ENCODE results near the gene RAB26. TPM values are rescaled to one million over a fixed set of nuclear protein-coding genes. Genes with fewer than 3 reads are reported as not detected.

RAB26 gene
- total RNA-seq, 1 donor from 2014 or later, result 7.7 TPM

DNA sequence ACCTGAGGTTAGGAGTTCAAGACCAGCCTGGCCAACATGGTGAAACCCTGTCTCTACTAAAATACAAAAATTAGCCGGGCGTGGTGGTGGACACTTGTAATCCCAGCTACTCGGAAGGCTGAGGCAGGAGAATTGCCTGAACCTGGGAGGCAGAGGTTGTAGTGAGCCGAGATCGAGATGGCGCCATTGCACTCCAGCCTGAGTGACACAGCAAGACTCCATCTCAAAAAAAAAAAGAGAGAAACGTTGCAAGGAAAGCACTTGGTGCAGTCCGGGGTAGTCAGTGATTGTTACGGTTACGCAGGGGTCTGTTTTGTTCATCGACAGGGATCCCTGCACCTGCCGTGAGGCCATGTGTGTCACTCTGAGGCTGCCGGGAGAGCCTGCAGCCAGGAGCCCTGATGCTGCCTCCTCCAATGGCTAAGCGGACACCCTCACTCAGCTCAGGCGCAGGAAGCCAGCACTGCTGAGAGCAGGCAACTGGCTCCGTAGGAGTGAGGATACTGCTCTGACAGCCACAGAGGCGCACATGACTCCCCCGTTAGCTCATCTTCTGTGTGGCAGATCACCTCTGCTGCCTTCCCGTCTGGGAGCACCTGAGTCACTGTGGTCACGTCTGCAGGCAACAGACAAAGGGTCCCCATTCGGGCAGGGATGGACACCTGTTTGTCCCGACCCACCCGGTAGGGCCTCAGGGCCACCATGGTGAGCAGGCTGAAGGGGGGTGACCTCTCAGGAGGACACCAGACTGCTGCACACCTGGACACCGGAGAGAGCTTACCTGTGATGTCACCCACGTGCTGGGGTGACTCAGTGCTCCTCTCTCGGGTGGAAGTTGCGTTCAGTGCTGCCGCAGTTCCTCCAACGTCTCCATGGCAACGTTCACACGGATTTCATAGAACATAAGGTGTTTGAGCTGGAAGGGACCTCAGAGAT is 5.2 kb upstream of the RAB26 start:
- DNase-seq (ENCODE audit: low spot score), result no peak

DNA sequence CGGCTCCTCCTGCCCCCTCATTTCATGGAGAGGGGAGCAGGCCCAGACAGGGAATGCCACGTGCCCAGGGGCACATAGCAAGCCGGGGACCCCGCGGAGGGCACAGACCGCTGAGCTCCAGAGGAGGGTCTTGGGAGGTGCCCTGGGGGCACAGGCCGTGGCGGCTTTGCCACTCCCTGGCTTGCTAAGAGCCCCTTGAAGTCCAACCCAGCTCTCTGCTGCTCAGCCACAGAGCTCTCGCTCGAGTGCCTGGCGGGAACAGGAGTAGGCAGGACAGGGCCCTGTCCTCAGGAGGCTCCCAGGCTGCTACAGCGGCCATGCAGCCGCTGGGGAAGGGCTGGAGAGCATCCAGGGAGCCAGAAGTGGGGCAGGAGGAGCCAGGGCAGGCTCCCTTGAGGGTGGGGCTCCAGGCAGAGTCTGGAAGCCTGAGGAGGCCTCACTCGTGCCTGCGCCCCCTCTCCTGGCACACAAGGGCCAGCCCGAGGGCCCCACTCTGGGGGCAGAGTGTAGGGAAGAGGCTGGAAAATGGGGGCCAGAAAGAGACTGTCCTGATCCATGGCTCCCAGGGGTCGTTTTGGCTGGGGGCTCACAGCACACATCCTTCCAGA is 4.4 kb upstream of the RAB26 start:
- DNase-seq (ENCODE audit: low spot score), result no peak

- DNase-seq (ENCODE audit: low spot score), result no peak
Measured at GRCh38 chr16:2145843-2146242, 2.6 kb upstream of the RAB26 start.

- DNase-seq (ENCODE audit: low spot score), result no peak
Measured at GRCh38 chr16:2147378-2147777, 1.0 kb upstream of the RAB26 start.

DNA sequence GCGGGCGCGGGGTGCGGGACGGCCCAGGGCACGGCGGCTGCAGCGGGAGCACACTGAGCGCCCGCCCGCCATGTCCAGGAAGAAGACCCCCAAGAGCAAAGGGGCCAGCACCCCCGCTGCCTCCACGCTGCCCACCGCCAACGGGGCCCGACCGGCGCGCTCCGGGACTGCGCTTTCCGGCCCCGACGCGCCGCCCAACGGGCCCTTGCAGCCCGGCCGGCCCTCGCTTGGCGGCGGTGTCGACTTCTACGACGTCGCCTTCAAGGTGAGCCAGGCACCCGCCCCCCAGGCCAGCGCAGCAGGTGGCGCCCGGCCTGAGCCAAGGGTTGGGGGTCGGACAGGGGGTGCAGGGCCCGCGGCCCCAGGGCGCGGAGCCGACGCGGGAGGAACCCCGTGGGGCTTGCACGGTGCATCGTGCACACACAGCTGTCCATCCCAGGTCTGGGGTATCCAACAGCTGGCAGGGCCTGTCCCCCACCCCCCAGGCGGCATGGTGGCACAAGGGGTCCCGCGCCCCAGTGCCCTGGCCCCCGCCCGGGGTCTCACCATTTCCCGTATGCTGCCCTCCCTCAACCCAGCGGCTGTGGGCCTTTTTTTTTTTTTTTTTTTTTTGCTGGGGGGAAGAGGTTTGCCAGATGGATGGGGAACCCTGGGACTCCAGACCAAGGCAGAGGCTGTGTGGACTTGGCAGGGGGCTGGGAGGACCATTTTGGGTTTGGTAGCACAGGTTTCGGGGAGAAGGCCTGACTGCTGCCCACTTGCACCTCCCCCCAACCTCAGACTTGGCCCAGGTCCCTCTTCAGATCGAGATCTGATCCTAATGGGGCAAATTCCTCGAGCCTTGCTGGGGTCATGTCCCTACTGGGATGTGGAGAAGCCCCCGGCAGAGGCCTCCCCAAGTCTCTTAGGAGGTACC is 547 bp downstream of the RAB26 start:
- no peak for DNase-seq (ENCODE audit: low spot score)

GRCh38 chr16:2149630-2150417 is 1.4 kb downstream of the RAB26 start:
- no peak for DNase-seq (ENCODE audit: low spot score)

DNA sequence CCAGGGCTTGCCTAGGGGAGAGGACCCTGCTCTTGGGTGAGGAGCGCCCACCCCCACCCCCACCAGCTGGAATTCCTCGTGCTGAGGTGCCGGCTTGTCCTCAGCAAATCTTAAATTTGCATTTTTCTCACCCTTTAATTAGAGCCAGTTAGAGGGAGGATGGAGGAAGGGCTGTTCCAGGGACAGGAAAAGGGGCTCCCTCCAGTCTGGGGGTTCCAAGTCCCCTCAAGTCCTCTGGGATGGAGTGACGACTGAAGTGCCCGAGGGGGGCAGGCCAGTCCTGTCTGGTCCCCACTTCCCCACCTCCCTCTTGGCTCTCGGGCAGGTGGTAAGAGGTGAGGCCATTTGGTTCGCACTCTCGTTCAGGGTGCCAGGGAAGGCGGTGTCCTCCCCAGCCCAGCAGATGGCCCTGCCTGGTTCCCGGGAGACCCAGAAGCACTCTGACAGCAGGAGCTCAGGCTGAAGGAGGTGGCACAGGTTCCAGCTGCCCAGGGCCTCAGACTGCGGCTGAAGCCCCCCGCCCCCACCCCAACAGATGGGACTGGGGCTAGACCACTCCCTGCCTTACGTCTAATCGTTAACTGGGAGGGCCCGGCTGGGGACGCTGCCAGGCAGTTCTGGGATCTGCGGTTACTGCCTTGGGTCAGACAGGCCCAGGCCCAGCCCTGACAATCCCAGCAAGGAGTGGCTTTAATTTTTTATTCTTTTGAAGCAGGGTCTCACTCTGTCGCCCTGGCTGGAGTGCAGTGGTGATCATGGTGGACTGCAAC is 2.2 kb downstream of the RAB26 start:
- no peak for DNase-seq (ENCODE audit: low spot score)

GRCh38 chr16:2151188-2152091 is 3.0 kb downstream of the RAB26 start:
- no peak for DNase-seq (ENCODE audit: low spot score)

DNA sequence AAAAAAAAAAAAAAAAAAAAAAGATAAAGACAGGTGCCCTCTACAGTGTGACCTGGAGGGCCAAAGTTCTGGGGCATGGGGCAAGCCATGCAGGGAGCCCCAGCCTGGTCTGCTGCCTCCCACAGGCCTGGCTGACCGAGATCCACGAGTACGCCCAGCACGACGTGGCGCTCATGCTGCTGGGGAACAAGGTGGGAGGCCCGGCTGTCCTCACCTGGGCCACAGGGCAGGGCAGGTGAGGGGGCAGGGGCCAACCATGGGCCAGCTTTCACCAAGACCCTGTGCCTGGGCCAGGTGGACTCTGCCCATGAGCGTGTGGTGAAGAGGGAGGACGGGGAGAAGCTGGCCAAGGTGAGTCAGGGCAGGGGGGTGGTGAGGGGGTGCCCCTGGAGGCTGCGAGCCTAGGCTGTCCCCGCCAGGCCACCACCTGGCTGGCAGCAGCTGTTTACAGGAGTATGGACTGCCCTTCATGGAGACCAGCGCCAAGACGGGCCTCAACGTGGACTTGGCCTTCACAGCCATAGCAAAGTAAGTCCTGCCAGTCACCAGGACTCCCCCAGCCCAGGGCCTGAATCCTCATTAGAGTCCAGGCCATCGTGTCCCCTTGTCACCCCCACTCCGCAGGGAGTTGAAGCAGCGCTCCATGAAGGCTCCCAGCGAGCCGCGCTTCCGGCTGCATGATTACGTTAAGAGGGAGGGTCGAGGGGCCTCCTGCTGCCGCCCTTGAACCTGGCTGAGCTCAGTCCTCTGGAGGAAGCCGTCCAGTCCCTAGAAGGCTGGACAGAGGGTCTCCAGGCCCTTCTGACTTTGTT is 4.5 kb downstream of the RAB26 start:
- DNase-seq (ENCODE audit: low spot score), result no peak

DNA sequence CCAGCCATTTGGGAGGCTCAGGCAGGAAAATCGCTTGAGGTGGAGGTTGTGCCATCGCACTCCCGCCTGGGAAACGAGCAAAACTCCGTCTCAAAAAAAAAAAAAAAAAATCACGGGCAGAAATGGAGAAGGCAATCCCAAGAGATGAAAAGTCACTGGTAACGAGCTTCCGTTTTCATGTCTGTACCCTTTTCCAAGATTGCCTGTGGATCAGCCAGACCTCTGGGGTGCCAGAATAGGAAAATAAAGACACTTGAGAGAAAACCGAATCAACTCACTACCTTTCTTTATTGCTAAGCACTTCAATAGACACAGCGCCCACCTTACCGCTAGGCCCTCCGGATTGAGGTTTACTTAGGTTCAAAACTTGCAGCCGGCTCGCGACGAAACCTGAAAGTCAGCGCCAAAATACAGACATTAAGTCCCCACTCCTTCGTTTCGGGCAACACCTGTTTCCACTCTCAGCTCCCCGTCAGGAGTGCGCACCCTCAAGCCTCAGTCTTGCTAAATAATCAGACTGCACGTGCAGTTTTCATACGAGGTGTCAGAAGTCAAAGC is 6.2 kb downstream of the RAB26 start:
- DNase-seq (ENCODE audit: low spot score), result no peak

DNA sequence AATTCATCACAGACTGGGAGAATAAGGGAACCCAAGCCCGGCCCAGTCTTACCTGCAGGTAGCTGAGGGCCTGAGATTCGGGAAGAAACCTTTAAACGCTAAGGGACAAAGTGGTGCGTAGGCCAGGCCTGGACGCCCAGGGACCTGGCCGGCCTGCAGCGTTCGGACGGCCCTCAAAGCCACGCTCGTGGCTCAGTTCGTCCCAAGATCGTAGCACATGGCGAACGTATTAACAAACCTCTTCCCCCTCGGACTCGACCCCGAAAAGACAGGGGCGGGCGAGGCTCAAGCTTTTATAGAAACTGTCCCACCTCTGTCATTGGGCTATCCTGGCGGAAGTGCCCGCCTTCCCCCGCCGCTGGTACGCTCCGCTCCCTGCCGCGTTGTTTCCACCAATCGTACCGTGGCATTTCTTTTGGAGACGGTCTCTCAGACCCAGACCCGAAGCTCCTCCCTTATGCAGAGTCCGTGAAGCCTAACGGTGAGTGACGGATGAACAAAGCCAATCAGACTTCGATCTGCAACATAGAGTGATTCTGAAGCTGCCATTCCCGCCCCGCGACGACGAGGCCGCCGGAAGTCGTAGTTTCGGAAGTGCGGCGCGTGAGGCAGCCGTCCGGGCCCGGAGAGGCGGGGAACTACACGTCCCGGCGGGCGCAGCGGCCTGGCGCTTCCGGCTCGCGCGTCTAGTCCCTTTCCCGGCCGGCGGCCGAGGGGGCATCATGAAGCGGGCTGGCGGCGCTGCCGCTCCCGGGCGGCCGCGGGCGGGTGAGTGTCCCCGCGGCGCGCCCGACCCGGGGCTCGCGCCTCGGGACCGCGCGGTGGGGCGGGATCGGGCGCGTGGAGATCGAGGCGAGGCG is 6.9 kb downstream of the RAB26 start, which contains the start of gene TRAF7:
Gene TRAF7, plus strand, starts transcription at position 692 of the 860 bp plus-strand sequence. CDS start 8,139 bp downstream, outside the sequence.
- peak; percentile 100 for DNase-seq (ENCODE audit: low spot score)

- no peak for DNase-seq (ENCODE audit: low spot score)
Measured at GRCh38 chr16:2155977-2156848, 7.8 kb downstream of the RAB26 start.

GRCh38 chr16:2156849-2157224 is 8.4 kb downstream of the RAB26 start:
- no peak for DNase-seq (ENCODE audit: low spot score)

DNA sequence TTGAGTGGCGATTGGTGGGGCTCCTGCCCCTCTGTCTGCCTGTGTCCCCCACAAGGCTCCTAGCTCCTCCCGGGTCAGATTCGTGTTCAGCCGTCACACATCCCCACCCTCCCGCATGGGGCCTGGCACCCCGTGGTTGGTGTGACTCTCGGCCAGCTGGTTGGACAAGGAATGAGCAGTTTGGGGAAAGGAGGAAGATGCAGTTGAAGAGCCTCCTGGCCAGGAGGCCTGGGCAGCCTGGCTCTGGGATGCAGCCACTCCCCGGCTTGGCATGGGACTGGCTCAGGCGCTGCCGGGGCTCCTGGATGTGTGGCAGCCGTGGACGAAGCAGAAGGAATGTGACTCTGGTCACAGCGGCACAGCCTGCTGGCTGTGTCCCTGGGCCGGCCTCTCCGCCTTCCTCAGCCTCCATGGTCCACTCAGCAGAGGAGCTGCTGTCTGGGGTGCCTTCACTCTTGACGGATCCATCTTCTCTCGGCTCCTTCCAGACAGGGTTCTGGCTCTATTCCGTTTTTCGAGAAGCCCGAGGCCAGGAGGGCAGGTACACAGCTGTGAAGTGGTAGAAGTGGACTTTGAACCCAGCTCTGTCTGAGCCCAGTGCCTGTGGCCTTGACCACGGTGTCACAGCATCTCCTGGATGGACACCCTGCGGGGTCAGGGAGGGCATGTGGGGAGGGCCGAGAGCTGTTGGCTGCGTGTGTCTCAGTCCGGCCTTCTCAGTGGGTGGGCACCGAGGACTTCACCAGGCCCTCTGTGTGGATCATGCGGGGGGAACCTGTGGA is 9.2 kb downstream of the RAB26 start:
- DNase-seq (ENCODE audit: low spot score), result no peak

DNA sequence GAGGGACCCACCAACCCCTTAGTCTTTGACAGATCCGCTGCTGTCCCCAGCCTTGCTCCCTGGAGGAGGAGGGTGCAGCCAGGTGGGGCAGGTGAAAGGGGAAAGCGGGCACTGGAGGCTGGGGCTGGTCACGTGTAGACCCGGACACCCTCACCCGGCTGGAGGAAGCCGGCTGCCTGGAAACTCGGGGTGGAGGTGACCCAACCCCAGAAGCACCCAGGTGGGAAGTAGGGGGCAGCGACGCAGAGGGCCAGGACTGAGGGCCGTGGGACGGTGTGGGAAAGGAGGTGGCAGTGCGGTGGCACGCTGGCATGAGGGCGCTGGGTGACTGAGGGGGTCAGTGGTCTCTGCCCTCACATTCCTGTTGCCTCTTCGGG is 9.8 kb downstream of the RAB26 start:
- no peak for DNase-seq (ENCODE audit: low spot score)
